Stimulated activated CD4-positive, alpha-beta T cell treated with anti-CD3 and anti-CD28 coated beads, Interleukin-15, amount 100 ng/mL, for 24 hours (primary cell): ENCODE measurements around the gene ABAT.

Experiments used
- DNase-seq: peaks from one replicate; pipeline ENCODE4 v3.0.0-alpha.2; 2020

Gene ABAT

GRCh38 chr16:8674413-8675022, at the start of gene ABAT:
Gene ABAT, plus strand, starts transcription at chr16:8674617. Its CDS starts 61,123 bp downstream, at chr16:8735740.
- DNase-seq, result peak; percentile 92

- DNase-seq, result no peak
Measured at GRCh38 chr16:8625491-8626087, 48.8 kb upstream of the ABAT start.

- DNase-seq, result no peak
Measured at GRCh38 chr16:8626946-8627345, 47.5 kb upstream of the ABAT start.

GRCh38 chr16:8627456-8627855, 47.0 kb upstream of the ABAT start:
- no peak for DNase-seq

- DNase-seq, result no peak
Measured at GRCh38 chr16:8628981-8629725, 45.3 kb upstream of the ABAT start.

- DNase-seq, result no peak
Measured at GRCh38 chr16:8630255-8630953, 44.0 kb upstream of the ABAT start.

GRCh38 chr16:8631373-8631772, 43.0 kb upstream of the ABAT start:
- DNase-seq, result no peak

GRCh38 chr16:8631818-8632465, 42.5 kb upstream of the ABAT start:
- no peak for DNase-seq

- DNase-seq, result no peak
Measured at GRCh38 chr16:8632675-8633182, 41.7 kb upstream of the ABAT start.

- no peak for DNase-seq
Measured at GRCh38 chr16:8634991-8635736, 39.3 kb upstream of the ABAT start.

GRCh38 chr16:8639694-8640093, 34.7 kb upstream of the ABAT start:
- no peak for DNase-seq

GRCh38 chr16:8641671-8642070, 32.7 kb upstream of the ABAT start:
- no peak for DNase-seq

- no peak for DNase-seq
Measured at GRCh38 chr16:8642146-8642545, 32.3 kb upstream of the ABAT start.

GRCh38 chr16:8644211-8645140, 29.9 kb upstream of the ABAT start:
- peak; percentile 5 for DNase-seq

GRCh38 chr16:8645141-8645521, 29.3 kb upstream of the ABAT start:
- DNase-seq, result no peak

- DNase-seq, result no peak
Measured at GRCh38 chr16:8645831-8646230, 28.6 kb upstream of the ABAT start.

GRCh38 chr16:8646326-8647053, 27.9 kb upstream of the ABAT start:
- DNase-seq, result no peak

GRCh38 chr16:8647721-8648318, 26.6 kb upstream of the ABAT start:
- no peak for DNase-seq

- no peak for DNase-seq
Measured at GRCh38 chr16:8648877-8649276, 25.5 kb upstream of the ABAT start.
